ENCODE data around the gene ZNF81. TPM values are rescaled to one million over a fixed set of nuclear protein-coding genes. Genes with fewer than 3 reads are reported as not detected.

The ZNF81 gene
- total and polyA plus RNA-seq, 3 experiments from 2014 or later, result 5.3 to 8.9 (median 7.9) TPM

GRCh38 chrX:47828984-47829383, 7.7 kb upstream of the ZNF81 start:
- Mint-ChIP-seq H3K4me3 (no peak overlapping the region), H3K27me3 (peaks cover 0 to 5% of the 10 kb centered on the region in 2 donors), H3K4me1 (no peaks in the 10 kb centered on the region), H3K36me3 (no peaks in the 10 kb centered on the region), H3K9me3 (no peaks in the 10 kb centered on the region), H3K27ac (no peak overlapping the region)
- H3K36me3 ChIP-seq (ENCODE audit: insufficient read depth, low read length), result no peaks in the 10 kb centered on the region
- no peaks in the 10 kb centered on the region for H3K27me3 ChIP-seq (ENCODE audit: insufficient read depth, low read length, poor library complexity, severe bottlenecking)
- H3K4me3 ChIP-seq (ENCODE audit: low read length), result no peak overlapping the region
- no peak for DNase-seq
- no peaks in the 10 kb centered on the region for H3K9me3 ChIP-seq (ENCODE audit: low read length)
- H3K27ac ChIP-seq (ENCODE audit: low read depth, low read length), result no peak overlapping the region
- H3K4me1 ChIP-seq (ENCODE audit: insufficient read depth, low read length), result no peaks in the 10 kb centered on the region
- CTCF ChIA-PET, result interaction anchor here (2.7 kb wide), 1 partner anchor 198 kb away, joined by 13 read pairs; no protein-coding TSS in a partner anchor
- POLR2A ChIA-PET, result no interaction called here

- peak; percentile 23 to 70 (median 43) for DNase-seq
- no peaks in the 10 kb centered on the region for H3K9me3 Mint-ChIP-seq
- no peak overlapping the region for H3K4me3 ChIP-seq (ENCODE audit: low read length)
- no peaks in the 10 kb centered on the region for H3K9me3 ChIP-seq (ENCODE audit: low read length)
- no peak overlapping the region for H3K4me3 Mint-ChIP-seq
- H3K4me1 ChIP-seq (ENCODE audit: insufficient read depth, low read length), result peaks cover 7% of the 10 kb centered on the region
- peaks cover 0 to 7% of the 10 kb centered on the region in 2 donors for H3K27me3 Mint-ChIP-seq
- ChIA-PET CTCF (interaction anchor here (0.9 to 1.3 kb wide), 3 partner anchors 9 to 195 kb away, joined by 3 to 6 read pairs (median 5); no protein-coding TSS in a partner anchor), POLR2A (no interaction called here)
- no peak overlapping the region for H3K27ac Mint-ChIP-seq
- H3K4me1 Mint-ChIP-seq, result peaks cover 6 to 10% (median 6%) of the 10 kb centered on the region in 3 donors
- H3K27ac ChIP-seq (ENCODE audit: low read depth, low read length), result no peak overlapping the region
- H3K36me3 Mint-ChIP-seq, result peaks cover 0 to 5% (median 0%) of the 10 kb centered on the region in 3 donors
- H3K27me3 ChIP-seq (ENCODE audit: insufficient read depth, low read length, poor library complexity, severe bottlenecking), result no peaks in the 10 kb centered on the region
- no peaks in the 10 kb centered on the region for H3K36me3 ChIP-seq (ENCODE audit: insufficient read depth, low read length)
These were observed 4.9 kb upstream of the ZNF81 start for GRCh38 chrX:47831788-47832187.

- no peak overlapping the region for H3K4me3 ChIP-seq (ENCODE audit: low read length)
- POLR2A ChIA-PET, result no interaction called here
- CTCF ChIA-PET, result no interaction called here
- H3K36me3 Mint-ChIP-seq, result peaks cover 0 to 18% (median 2%) of the 10 kb centered on the region in 3 donors
- no peak overlapping the region for H3K4me3 Mint-ChIP-seq
- H3K36me3 ChIP-seq (ENCODE audit: insufficient read depth, low read length), result no peaks in the 10 kb centered on the region
- H3K9me3 Mint-ChIP-seq, result no peaks in the 10 kb centered on the region
- H3K27ac Mint-ChIP-seq, result peak overlapping the region in 3 of 8 donors; percentile 20 to 72 (median 48)
- H3K27ac ChIP-seq (ENCODE audit: low read depth, low read length), result no peak overlapping the region
- peaks cover 24 to 38% (median 30%) of the 10 kb centered on the region in 3 donors for H3K4me1 Mint-ChIP-seq
- H3K27me3 Mint-ChIP-seq, result peaks cover 0 to 11% of the 10 kb centered on the region in 2 donors
- no peak for DNase-seq
- no peaks in the 10 kb centered on the region for H3K9me3 ChIP-seq (ENCODE audit: low read length)
- H3K4me1 ChIP-seq (ENCODE audit: insufficient read depth, low read length), result peaks cover 15% of the 10 kb centered on the region
- no peaks in the 10 kb centered on the region for H3K27me3 ChIP-seq (ENCODE audit: insufficient read depth, low read length, poor library complexity, severe bottlenecking)
These were observed 1.7 kb downstream of the ZNF81 start for GRCh38 chrX:47838361-47838760.

GRCh38 chrX:47840111-47840510, 3.4 kb downstream of the ZNF81 start:
- no peak for DNase-seq
- no peaks in the 10 kb centered on the region for H3K36me3 ChIP-seq (ENCODE audit: insufficient read depth, low read length)
- no peak overlapping the region for H3K4me3 ChIP-seq (ENCODE audit: low read length)
- peaks cover 24 to 42% (median 30%) of the 10 kb centered on the region in 3 donors for H3K4me1 Mint-ChIP-seq
- POLR2A ChIA-PET, result no interaction called here
- no peaks in the 10 kb centered on the region for H3K27me3 ChIP-seq (ENCODE audit: insufficient read depth, low read length, poor library complexity, severe bottlenecking)
- no peaks in the 10 kb centered on the region for H3K9me3 ChIP-seq (ENCODE audit: low read length)
- no peaks in the 10 kb centered on the region for H3K9me3 Mint-ChIP-seq
- peaks cover 15% of the 10 kb centered on the region for H3K4me1 ChIP-seq (ENCODE audit: insufficient read depth, low read length)
- peak overlapping the region in 1 of 8 donors; percentile 82 for H3K27ac Mint-ChIP-seq
- no peak overlapping the region for H3K4me3 Mint-ChIP-seq
- H3K27me3 Mint-ChIP-seq, result peaks cover 0 to 11% of the 10 kb centered on the region in 2 donors
- no peak overlapping the region for H3K27ac ChIP-seq (ENCODE audit: low read depth, low read length)
- H3K36me3 Mint-ChIP-seq, result peaks cover 0 to 18% (median 4%) of the 10 kb centered on the region in 3 donors
- CTCF ChIA-PET, result no interaction called here

- Mint-ChIP-seq H3K27ac (no peak overlapping the region), H3K9me3 (no peaks in the 10 kb centered on the region), H3K27me3 (peaks cover 0 to 9% of the 10 kb centered on the region in 2 donors), H3K4me1 (peaks cover 6 to 21% (median 9%) of the 10 kb centered on the region in 3 donors), H3K36me3 (peaks cover 0 to 28% (median 11%) of the 10 kb centered on the region in 3 donors), H3K4me3 (peak overlapping the region in 1 of 7 donors; percentile 54)
- CTCF ChIA-PET, result interaction anchor here (0.9 kb wide), 1 partner anchor 11 kb away, joined by 3 read pairs; no protein-coding TSS in a partner anchor
- no peak for DNase-seq
- POLR2A ChIA-PET, result no interaction called here
- Histone ChIP-seq H3K27ac (ENCODE audit: low read depth, low read length) (no peak overlapping the region), H3K36me3 (ENCODE audit: insufficient read depth, low read length) (no peaks in the 10 kb centered on the region), H3K27me3 (ENCODE audit: insufficient read depth, low read length, poor library complexity, severe bottlenecking) (no peaks in the 10 kb centered on the region), H3K9me3 (ENCODE audit: low read length) (no peaks in the 10 kb centered on the region), H3K4me1 (ENCODE audit: insufficient read depth, low read length) (no peaks in the 10 kb centered on the region), H3K4me3 (ENCODE audit: low read length) (no peak overlapping the region)
These were observed 6.7 kb downstream of the ZNF81 start for GRCh38 chrX:47843363-47843762.

- ChIA-PET CTCF (interaction anchor here (0.9 kb wide), 1 partner anchor 10 kb away, joined by 3 read pairs; no protein-coding TSS in a partner anchor), POLR2A (no interaction called here)
- peaks cover 0 to 32% (median 11%) of the 10 kb centered on the region in 3 donors for H3K36me3 Mint-ChIP-seq
These were observed 7.4 kb downstream of the ZNF81 start for GRCh38 chrX:47844117-47844516.

GRCh38 chrX:47846040-47846439, 9.3 kb downstream of the ZNF81 start:
- ChIA-PET POLR2A (no interaction called here), CTCF (no interaction called here)
- Mint-ChIP-seq H3K27me3 (peaks cover 0 to 6% of the 10 kb centered on the region in 2 donors), H3K9me3 (no peaks in the 10 kb centered on the region), H3K36me3 (peaks cover 0 to 39% (median 11%) of the 10 kb centered on the region in 3 donors), H3K27ac (no peak overlapping the region), H3K4me3 (no peak overlapping the region), H3K4me1 (peaks cover 8 to 20% (median 16%) of the 10 kb centered on the region in 3 donors)
- no peak for DNase-seq
- H3K36me3 ChIP-seq (ENCODE audit: insufficient read depth, low read length), result no peaks in the 10 kb centered on the region
- H3K9me3 ChIP-seq (ENCODE audit: low read length), result no peaks in the 10 kb centered on the region
- H3K27me3 ChIP-seq (ENCODE audit: insufficient read depth, low read length, poor library complexity, severe bottlenecking), result no peaks in the 10 kb centered on the region
- no peak overlapping the region for H3K27ac ChIP-seq (ENCODE audit: low read depth, low read length)
- H3K4me3 ChIP-seq (ENCODE audit: low read length), result no peak overlapping the region
- H3K4me1 ChIP-seq (ENCODE audit: insufficient read depth, low read length), result no peaks in the 10 kb centered on the region

More at GRCh38 chrX:47844117-47844516, 7.4 kb downstream of the ZNF81 start:
- H3K4me3 Mint-ChIP-seq, result no peak overlapping the region
- H3K27ac ChIP-seq (ENCODE audit: low read depth, low read length), result no peak overlapping the region
- no peaks in the 10 kb centered on the region for H3K4me1 ChIP-seq (ENCODE audit: insufficient read depth, low read length)
- peaks cover 0 to 9% of the 10 kb centered on the region in 2 donors for H3K27me3 Mint-ChIP-seq
- no peaks in the 10 kb centered on the region for H3K36me3 ChIP-seq (ENCODE audit: insufficient read depth, low read length)
- no peaks in the 10 kb centered on the region for H3K27me3 ChIP-seq (ENCODE audit: insufficient read depth, low read length, poor library complexity, severe bottlenecking)
- no peaks in the 10 kb centered on the region for H3K9me3 Mint-ChIP-seq
- H3K4me3 ChIP-seq (ENCODE audit: low read length), result no peak overlapping the region
- H3K27ac Mint-ChIP-seq, result no peak overlapping the region
- DNase-seq, result no peak
- H3K4me1 Mint-ChIP-seq, result peaks cover 5 to 19% (median 7%) of the 10 kb centered on the region in 3 donors
- no peaks in the 10 kb centered on the region for H3K9me3 ChIP-seq (ENCODE audit: low read length)

GRCh38 chrX:47849778-47850177, 13.1 kb downstream of the ZNF81 start:
- no peak for DNase-seq
- Mint-ChIP-seq H3K27ac (no peak overlapping the region), H3K27me3 (peaks cover 0 to 4% of the 10 kb centered on the region in 2 donors), H3K36me3 (peaks cover 0 to 56% (median 11%) of the 10 kb centered on the region in 3 donors), H3K4me3 (no peak overlapping the region), H3K9me3 (no peaks in the 10 kb centered on the region), H3K4me1 (peaks cover 5 to 9% (median 6%) of the 10 kb centered on the region in 3 donors)
- Histone ChIP-seq H3K36me3 (ENCODE audit: insufficient read depth, low read length) (no peaks in the 10 kb centered on the region), H3K27me3 (ENCODE audit: insufficient read depth, low read length, poor library complexity, severe bottlenecking) (no peaks in the 10 kb centered on the region), H3K27ac (ENCODE audit: low read depth, low read length) (no peak overlapping the region), H3K4me3 (ENCODE audit: low read length) (no peak overlapping the region), H3K4me1 (ENCODE audit: insufficient read depth, low read length) (no peaks in the 10 kb centered on the region), H3K9me3 (ENCODE audit: low read length) (no peaks in the 10 kb centered on the region)
- POLR2A ChIA-PET, result no interaction called here
- CTCF ChIA-PET, result no interaction called here

All from CD8-positive, alpha-beta memory T cell (primary cell).